Hematopoietic multipotent progenitor cell treated with erythropoietin and hydrocortisone succinate and interleukin-3 and kit ligand, for 8 days (in vitro differentiated cells): ENCODE measurements around the gene VCP.
"Not testable (repeated sequence)": the region's sequence is repeated elsewhere in the genome, so short reads cannot be mapped to it uniquely, and the experiment has no call there.

ENCODE experiments used
- DNase-seq: peaks from one replicate; pipeline ENCODE4 v3.0.0-alpha.2; 2015

VCP gene

DNA sequence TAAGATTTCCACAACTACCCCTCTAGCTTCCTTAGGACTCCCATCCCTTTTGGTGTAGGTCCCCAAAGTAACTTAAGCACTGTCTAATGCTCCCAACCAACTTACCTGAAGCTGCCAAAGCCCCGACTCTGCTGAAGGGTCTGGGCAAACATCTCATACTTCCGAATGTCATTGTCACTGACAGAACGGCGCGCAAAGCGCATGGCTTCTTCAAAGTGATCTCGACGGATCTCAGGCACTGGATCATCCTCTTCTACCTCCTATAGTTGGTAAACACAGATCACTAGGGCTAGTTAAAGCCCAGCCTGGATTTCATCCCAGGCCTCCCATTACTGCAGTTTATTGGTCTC is 15.2 kb downstream of the VCP start:
- no peak for DNase-seq

DNA sequence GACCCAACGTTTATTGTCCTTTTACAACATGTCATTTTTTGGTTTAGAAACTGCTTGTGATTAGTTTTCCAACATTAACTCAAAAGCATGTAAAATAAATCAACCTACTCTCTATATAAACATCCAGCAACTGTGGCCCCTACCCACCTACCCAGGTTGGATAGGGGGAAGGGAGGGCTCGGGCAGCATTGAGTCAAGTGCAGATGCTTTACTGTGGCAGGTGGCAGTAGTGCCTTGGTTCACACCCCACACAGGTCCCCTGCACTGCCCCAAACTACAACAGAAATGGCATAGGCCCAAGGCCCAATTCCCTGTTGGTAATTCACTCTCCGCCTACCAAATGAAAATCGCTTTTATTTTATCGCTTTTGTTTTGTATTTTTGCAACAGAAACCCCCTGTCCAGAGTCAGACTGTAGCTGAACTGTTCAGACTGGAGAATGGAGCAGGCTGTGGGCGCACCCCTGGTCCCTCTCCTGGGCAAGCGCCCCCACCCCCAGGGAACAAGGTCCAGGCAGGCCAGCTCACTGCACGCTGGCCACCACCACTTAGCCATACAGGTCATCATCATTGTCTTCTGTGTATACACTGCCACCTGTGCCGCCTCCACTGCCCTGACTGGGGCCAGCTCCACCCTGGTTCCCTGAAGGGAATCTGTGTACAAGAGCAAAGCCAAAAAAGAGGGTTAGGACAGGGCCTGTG is 15.7 kb downstream of the VCP start:
- DNase-seq = no peak

DNA sequence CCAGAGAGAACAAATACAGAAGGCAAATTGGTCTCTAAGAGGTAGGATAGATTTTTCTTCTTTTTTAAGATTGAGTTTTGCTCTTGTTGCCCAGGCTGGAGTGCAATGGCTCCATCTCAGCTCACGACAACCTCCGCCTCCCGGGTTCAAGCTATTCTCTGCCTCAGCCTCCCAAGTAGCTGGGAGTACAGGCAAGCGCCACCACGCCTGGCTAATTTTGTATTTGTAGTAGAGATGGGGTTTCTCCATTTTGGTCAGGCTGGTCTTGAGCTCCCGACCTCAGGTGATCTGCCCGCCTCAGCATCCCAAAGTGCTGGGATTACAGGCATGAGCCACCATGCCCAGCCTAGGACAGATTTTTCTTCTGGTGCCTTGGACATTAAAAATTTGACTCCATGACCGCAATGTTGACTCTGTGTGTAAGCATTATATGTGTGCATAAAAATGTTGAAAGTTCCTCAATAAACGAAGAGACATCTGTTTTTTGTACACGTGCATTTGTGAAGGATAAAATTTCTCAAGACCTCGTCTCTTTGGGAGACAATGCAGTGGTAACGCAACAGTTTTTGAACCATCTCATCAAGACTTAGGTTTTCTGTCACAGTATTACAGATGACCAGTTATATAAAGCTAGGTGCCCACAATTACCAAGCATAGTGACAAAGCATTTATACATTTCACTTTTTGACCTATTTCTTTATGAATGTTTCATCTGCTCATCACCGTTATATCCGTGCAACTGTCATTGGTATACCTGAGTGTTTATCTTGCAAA is 17.4 kb downstream of the VCP start:
- no peak for DNase-seq

DNA sequence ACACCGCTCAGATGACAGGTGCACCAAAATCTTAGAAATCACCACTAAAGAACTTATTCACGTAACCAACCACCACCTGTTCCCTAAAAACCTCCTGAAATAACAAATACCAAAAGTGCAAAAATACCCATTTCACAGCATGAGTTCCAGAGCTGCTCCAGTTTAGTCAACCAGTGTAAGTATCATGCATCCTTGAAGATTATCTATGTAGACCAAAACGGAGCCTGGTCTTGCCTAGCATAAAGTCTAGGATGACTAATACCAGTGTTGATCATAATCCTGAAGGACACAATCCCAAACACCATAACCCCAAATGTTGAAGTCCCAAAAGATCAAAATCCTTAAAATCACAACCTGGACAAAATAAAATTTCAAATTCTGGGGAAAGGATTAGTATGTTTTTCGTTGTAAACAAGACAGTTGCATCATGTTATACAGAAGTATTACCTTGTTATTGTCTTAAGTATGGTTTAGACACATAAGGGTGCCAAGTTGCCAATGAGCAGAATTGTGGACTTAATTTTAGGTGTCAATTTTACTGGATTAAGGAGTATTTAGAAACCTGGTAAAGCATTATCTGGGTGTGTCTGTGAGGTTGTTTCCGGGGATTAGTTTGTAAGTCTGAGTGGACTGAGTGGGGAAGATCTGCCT is 18.1 kb downstream of the VCP start:
- DNase-seq = no peak

DNA sequence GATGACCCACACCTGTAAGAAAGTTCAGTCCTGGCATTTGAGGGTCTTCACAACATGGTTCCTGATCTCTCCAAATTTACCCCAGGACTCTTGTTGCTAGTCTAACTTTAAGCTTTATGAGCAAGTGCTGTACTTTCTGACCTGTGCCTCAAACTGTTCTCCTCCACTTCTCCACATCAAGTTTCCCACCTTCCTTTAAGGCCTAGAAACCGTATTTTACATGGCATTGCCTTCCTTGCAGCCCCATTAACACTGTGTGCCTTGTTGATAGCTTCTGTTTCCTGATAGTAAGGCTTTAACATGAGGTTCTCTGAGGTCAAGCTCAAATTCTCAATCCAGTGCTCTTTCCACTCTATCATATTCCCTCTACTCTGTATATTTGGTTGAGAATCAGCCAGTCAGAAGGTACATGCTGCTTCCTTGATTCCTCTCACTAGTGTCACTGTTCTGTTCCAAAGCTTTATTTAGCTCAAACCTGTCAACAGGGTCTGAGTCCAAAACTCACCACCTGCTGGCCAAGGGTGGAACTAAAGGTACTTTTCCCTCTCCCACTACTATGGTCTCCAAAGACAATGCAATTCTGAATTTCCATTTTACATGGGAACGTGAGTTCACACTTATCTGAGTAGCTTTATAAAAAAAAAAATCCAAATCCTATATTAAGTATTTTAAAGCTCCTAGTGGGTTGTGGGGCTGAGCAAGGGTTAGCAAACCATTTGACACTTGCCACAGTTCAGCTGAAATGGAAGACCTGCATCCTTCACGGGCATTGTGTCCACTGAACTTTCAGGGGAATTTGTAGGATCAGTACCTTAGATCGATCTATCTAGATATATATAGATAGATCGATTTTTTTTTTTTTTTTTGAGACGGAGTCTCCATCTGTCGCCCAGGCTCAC is 21.1 kb downstream of the VCP start:
- peak; percentile 66 for DNase-seq

DNA sequence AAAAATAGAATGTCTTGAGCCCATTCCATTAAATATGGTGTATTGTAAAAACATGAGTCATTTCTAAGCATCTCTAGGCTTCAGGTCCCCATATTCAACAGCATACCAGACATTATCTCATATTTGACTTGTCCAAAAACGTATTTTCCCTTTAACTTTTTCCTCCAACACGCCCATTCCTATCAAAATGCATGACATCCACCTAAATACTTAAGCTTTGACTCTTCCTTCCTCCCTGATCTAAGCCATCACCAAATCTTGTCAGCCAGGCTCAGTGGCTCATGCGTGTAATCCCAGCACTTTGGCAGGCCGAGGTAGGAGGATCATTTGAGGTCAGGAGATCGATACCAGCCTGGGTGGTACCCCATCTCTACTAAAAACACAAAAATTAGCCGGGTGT is 23.9 kb downstream of the VCP start:
- no peak for DNase-seq

DNA sequence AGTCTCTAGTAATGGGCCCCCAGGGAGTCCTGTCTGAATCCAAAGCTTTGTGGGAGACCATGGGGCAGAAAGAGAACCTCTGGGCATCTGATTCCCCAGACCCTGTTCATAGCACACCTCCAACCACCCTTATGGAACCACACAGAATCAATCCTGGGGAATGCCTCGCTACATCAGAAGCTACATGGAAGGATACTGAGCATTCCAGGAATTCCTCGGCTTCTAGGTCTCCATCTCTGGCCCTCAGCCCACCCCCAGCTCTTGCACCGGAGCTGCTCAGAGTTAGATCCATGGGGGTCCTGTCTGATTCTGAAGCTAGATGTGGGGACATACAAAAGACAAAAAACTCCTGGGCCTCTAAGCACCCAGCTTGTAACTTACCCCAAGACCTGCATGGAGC is 28.4 kb downstream of the VCP start:
- no peak for DNase-seq

DNA sequence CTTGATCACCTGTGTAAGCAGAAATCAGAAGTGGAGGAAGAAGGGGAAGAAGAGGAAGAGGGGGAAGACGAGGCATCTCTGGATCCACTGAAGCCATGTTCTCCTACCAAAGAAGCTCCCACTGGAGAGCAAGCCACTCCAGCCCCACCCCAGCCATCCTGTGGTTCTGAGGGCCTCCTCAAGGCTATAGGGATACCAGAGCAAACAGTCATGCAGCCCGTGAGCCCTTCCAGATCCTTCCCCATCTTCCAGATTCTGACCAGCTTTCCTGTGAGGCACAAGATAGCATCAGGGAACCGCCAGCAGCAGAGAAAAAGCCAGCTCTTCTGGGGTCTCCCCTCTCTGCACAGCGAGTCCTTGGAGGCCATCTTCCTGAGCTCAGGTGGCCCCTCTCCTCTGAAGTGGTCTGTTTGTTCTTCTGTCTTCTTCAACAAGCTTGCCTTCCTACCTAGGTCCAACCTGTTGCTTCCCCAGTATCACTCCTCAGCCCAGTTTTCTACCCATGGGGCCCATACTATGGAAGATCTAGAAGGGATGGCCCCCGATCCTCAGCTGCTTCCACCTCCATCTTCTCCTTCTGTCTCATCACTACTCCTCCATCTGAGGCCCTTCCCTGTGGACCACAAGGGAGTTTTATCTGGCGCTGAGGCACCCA is 29.4 kb downstream of the VCP start:
- DNase-seq = no peak

DNA sequence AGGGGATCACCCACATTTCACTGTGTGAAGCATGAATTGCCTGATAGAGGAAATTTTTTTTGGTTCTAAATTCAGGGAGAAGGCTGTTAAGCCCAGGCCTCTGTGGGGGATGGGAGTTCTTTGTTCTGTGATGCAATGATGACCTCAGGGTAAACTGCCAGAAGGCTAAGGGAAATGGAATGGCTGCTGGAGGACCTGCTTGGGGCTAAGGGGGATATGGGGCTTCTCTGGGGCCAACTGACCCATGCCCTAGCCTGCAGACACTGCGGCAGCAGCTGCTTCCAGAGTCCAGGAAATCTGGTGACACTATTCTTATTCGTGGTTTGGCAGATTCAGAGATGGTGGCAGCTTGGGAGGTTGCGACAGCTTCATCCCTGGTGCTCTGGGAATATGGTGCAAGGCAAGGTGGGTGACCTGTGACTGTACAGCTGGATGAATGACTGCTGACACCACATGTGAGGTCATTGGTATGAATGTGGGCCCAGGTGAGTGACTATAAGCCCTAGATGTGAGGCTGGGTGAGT is 30.3 kb downstream of the VCP start:
- no peak for DNase-seq

DNA sequence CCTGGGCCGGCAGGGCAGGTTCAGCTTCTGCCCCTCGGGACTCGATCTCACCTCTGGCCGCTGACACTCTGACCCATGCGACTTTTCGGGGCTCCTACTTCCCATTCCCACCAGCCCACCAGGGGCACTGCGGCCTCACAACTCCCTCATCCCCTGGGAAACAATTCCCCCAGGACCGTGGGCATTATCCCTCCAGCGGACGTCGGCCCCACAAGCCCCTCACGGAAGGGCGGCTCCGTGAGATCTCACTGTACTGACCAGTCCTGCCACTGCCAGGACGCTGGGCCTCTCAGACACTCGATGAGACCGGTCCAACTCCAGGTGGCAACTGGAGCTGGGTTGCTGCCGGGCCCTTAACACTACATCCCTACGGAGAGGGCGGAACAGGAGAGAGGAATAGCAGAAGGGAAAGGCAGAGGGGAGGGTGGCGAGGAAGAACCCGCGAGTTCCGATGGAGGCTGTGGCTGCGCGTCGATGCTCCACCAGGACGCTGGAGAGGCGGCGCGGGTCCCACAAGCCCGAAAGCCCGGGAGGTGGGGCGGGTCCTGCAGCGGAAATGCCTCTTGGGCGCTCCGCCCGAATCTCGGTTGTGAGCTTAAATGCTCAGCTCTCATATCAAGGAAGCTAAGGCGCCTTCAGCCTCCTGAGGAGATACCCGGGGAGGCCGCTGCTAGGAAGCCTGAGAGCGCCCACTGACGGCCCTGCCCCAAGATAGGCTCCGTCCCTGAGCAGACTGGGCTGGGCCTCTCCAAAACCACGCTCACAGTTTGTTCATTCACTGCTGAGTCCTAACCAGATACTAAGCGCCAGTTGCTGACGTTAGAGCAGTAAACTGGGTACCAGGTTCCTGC is 36.3 kb downstream of the VCP start:
- DNase-seq = peak; percentile 54

DNA sequence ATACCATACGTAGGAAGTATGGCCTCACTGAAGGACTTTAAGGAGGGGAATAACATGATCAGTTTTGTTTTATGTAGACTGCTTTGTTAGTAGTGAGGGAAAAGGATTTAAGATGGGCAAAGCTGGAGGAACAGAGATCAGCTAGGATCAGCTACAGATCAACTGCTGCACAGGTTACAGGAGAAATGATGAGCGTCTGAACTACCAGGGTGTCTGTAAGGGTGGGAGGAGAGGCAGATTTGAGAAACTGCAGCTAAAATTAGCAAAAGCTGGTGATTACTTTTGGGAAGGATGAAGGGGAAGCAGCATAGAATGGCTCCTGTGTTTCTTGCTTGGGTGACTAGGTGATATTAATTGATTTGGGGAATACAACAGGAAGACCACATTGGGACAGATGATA is 39.3 kb downstream of the VCP start:
- DNase-seq = no peak

DNA sequence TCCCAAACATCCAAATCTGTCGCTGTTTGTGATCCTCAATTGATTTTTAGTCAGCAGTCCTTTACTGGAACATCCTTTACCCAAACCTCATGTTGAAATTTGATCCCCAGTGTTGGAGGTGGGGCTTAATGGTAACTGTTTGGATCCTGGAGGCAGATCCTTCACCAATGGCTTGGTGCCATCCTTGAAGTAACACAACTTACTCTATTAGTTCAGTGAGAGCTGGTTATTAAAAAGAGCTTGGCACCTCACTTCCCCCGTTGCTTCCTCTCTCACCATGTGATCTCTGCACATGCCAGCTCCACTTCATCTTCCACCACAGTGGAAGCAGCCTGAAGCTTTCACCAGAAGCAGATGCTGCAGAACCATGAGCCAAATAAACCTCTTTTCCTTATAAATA is 42.6 kb downstream of the VCP start:
- no peak for DNase-seq

DNA sequence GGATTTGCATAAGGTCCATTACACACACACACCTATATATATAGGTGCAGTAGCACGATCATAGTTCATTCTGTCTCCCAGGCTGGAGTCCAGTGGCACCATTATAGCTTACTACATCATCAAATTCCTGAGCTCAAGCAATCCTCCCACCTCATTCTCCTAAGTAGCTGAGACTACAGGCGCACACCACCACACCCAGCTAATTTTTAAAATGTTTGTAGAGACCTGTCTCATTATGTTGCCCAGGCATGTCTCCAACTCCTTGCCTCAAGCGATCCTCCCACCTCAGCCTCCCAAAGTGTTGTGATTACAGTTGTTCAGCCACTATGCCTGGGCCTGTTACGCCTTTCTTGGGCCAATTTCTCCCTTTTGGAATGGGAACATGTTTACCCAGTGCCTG is 43.2 kb downstream of the VCP start:
- DNase-seq = no peak

DNA sequence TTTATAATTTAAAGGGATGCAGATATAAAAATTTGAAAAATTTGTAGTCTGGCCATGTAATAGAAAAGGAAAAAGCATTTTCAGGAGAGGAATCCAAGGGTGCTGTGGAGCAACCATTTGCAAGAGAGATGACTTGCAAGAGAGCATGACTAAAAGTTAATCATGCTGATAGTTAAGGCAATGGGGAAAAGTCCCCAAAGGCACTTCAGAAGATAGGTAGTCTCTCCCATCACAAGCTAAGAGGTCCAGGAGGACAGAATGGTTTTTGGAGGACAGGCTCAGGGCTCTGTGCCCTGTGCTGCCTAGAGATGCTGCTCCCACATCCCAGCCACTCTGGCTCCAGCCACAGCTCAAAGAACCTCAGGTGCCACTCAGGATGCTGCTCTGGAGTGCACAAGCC is 44.1 kb downstream of the VCP start:
- DNase-seq = no peak

DNA sequence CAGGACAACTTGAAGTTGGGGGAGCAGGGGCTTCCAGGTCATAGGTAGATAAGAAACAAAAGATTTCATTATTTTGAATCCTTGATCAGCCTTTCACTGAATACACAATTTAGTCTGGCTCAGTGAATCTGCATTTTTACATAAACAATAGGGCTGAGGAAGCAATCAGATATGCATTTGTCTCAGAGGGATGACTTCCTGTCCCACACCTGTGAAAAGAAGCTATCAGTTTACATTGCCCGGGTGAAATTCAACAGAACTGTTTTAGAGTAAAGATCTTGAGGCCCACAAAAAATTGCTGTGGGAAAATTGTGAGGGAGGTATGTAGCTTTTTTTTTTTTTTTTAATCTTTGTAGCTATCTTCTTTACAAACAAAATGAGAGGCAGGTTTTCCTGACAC is 44.6 kb downstream of the VCP start:
- DNase-seq = no peak

DNA sequence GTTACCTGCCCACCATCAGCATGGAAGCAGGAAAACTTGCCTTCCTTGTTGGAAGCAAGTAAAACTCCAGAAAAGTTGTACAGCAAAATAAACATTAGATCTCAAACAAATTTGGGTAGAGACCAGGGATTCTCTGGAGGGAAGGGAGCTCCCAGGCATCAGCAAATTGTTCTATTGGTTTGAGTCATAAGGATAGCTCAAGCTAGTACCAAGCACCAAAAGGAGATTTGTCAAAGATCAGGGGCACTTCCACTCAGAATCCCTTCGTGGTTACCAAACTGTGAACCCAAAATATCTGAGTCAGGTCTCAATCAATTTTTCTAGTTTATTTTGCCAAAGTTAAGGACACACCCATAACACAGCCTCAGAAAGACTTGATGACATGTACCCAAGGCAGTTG is 45.1 kb downstream of the VCP start:
- no peak for DNase-seq

DNA sequence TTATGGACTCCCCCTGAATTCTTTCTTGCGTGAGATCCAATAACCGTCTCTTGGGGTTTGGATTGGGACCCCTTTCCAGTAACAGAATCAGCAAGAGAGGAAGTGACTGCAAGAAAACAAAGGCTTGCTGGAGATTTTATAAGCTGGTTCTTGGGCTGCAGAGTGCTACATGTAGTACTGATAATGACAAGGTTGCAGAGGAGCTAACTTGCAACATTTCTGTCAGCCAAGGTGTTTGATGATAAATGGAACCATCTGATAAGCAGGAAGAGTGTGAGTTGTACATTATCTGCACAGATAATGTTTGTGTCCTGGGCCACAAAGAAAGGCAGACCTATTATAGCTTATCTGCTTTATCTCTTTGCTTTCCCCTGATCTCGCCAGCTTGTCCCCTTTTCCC is 45.8 kb downstream of the VCP start:
- DNase-seq = no peak

DNA sequence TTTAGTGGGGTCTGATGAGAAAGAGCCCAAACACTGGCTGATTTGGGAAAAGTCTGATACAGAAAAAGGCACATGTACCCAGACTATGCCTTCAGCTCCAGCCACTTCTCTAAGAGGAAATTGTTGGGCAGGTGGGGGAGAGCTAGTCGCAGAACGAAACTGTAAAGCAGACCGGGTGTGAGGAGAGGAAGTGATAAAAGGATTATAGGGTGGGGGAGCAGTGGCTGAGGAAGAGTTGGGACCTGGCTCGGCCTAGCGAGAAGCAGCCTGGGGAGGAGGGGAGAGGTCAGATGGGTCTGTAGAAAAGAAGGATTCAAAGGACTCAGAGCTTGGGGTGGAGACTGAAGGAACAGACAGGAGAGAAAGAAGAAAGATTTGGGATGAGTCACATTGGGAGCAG is 49.0 kb downstream of the VCP start:
- DNase-seq = not testable (repeated sequence)

DNA sequence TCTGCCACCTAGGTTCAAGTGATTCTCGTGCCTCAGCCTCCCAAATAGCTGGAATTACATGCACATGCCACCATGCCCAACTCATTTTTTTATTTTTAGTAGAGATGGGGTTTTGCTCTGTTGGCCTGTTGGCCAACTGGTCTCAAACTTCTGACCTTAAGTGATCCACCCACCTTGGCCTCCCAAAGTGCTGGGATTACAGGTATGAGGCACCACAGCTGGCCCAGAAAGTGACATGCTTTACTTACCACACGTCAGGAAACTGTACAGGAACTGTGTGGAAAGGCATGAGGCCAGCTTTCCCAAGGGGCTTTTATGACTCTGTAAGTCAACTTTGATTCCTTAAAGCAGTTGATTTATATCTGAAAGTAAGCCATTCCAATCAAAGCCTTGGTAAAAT is 57.9 kb downstream of the VCP start:
- DNase-seq = no peak

DNA sequence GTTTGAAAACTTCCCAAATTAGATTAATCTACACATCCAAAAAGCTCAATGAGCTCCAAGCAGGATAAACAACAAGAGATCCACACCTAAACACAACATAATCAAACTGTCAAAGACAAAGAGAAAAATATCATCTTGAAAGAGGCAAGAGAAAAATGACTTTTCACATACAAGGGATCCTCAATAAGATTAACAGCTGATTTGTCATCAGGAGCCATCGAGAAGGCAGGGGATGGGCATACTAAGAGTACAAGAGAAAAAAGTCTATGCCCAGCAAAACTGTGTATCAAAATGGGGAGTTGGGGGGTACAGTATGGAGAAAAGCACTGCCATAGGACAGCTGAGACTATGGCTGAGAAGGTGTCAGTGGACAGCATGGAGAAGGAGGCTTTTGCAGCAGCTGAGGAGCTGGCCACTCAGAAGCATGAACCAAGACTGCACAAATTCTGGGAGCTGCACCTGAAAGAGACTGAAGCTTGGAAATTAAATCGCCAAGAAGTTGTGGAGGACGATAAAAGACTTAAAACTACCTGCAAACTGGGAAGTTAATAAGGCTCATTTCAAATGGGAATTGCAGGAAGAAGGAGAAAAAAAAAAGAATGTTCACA is 62.0 kb downstream of the VCP start:
- no peak for DNase-seq
